Kidney (tissue), 14 donors: Measurements from ENCODE around the gene NECAB2. TPM values are rescaled to one million over a fixed set of nuclear protein-coding genes. Genes with fewer than 3 reads are reported as not detected.

Source experiments
- DNase-seq, 5 donors: peaks; one replicate each; pipeline ENCODE4 v3.0.0-alpha.2; 2013 to 2020
- FAIRE-seq: peaks from 2 replicates; lab custom pipeline; 2012; peaks lifted over from hg19 to GRCh38; lab: Jason Lieb, UNC
- H3K27ac ChIP-seq, 2 donors: one replicate each; pipeline ENCODE4 v1.7.0; 2013; ENCODE audit warnings: low read depth in 2 of 2, low read length in 2 of 2, inconsistent platforms in 1 of 2
- H3K27me3 ChIP-seq: one replicate; pipeline ENCODE4 v1.7.1; 2013; ENCODE audit warnings: low read length, inconsistent platforms; ENCODE audit not compliant: control insufficient read depth, insufficient read depth
- H3K36me3 ChIP-seq, 3 donors: one replicate each; pipeline versions ENCODE4 v1.7.0 to v1.7.1; 2013; ENCODE audit warnings: low read length in 3 of 3, control low read depth in 1 of 3, inconsistent platforms in 1 of 3; ENCODE audit not compliant: insufficient read depth in 3 of 3, control insufficient read depth in 2 of 3
- H3K4me1 ChIP-seq, 3 donors: one replicate each; pipeline versions ENCODE4 v1.7.0 to v1.7.1; 2013; ENCODE audit warnings: low read length in 3 of 3, inconsistent platforms in 1 of 3, low read depth in 1 of 3; ENCODE audit not compliant: control insufficient read depth in 2 of 3, insufficient read depth in 2 of 3
- H3K4me3 ChIP-seq, 3 donors: one replicate each; pipeline versions ENCODE4 v1.7.0 to v1.8.1; 2013; ENCODE audit warnings: low read length in 3 of 3, control low read depth in 1 of 3, inconsistent platforms in 1 of 3
- H3K9ac ChIP-seq, 3 donors: one replicate each; pipeline versions ENCODE4 v1.7.0 to v1.7.1; 2013; ENCODE audit warnings: low read length in 3 of 3, control low read depth in 1 of 3, inconsistent platforms in 1 of 3
- H3K9me3 ChIP-seq, 3 donors: one replicate each; pipeline versions ENCODE4 v1.7.0 to v1.7.1; 2013; ENCODE audit warnings: low read length in 3 of 3, control low read depth in 1 of 3, inconsistent platforms in 1 of 3; ENCODE audit not compliant: control insufficient read depth in 2 of 3, insufficient read depth in 1 of 3
- CTCF ChIP-seq: IDR thresholded peaks from 3 replicates; pipeline ENCODE4 v1.5.1; 2012; ENCODE audit warnings: mild to moderate bottlenecking, moderate library complexity, borderline replicate concordance; ENCODE audit not compliant: insufficient read depth; ENCODE audit errors: extremely low read depth
- intact Hi-C: fragments of 100-400 bp; cut with DNase I; formaldehyde crosslinking; loops from one replicate; pipeline ENCODE4 v1.11.1; 2022
- polyA plus RNA-seq: library from polyadenylated mRNA; stranded (reverse); fragments of 350-450 nt; fragmentation: Illumina TruSeq; extraction: RNeasy Lipid Tissue Mini Kit (QIAGEN cat#74804); gene quantifications from one replicate; pipeline ENCODE4 v1.2.3, GENCODE V29; 2014; ENCODE audit warnings: low read depth, low replicate concordance; ENCODE audit not compliant: insufficient read depth
- total RNA-seq: library from RNA; stranded (reverse); fragmentation: NEBNext Ultra II Directional; extraction: Animal tissue kit (Norgen Biotek cat#: 25700); gene quantifications from one replicate; pipeline ENCODE4 v1.2.1, GENCODE V29; 2021
- donor health status: control.
- donor health status: control.
- donor health status: control.
- donor health status: control.
- donor health status: control.
- donor health status: DM: yes; HTN: yes; CAD: no.
- donor health status: Normal renal cell carcinoma (clear cell type).

Gene NECAB2
- total and polyA plus RNA-seq, 2 donors from 2014 or later = 0.82 to 47.0 TPM

GRCh38 chr16:83995754-83996153, 27.7 kb downstream of the NECAB2 start:
- Histone ChIP-seq H3K27ac (no peak overlapping the region), H3K27me3 (no peaks in the 10 kb centered on the region), H3K9me3 (no peaks in the 10 kb centered on the region), H3K36me3 (no peaks in the 10 kb centered on the region), H3K9ac (no peak overlapping the region), H3K4me3 (no peak overlapping the region), H3K4me1 (peaks cover 0 to 6% (median 4%) of the 10 kb centered on the region in 3 donors)
- TF ChIP-seq CTCF = no peak
- no peak for FAIRE-seq
- DNase-seq = peak in 4 of 5 donors; percentile 88 to 91 (median 90)
- intact Hi-C loops = no loop called here

GRCh38 chr16:83996481-83997252, 28.6 kb downstream of the NECAB2 start:
- FAIRE-seq = no peak

GRCh38 chr16:83998091-83998490, 30.0 kb downstream of the NECAB2 start:
- Histone ChIP-seq H3K4me3 (no peak overlapping the region), H3K4me1 (peaks cover 0 to 6% (median under 1%) of the 10 kb centered on the region in 3 donors), H3K36me3 (no peaks in the 10 kb centered on the region), H3K9me3 (no peaks in the 10 kb centered on the region), H3K9ac (no peak overlapping the region), H3K27me3 (no peaks in the 10 kb centered on the region), H3K27ac (no peak overlapping the region)
- TF ChIP-seq CTCF = no peak
- intact Hi-C loops = no loop called here
- no peak for DNase-seq
- no peak for FAIRE-seq

More at GRCh38 chr16:83996481-83997252, 28.6 kb downstream of the NECAB2 start:
- no peak for TF ChIP-seq CTCF
- DNase-seq = no peak
- peaks cover 0 to 6% (median 4%) of the 10 kb centered on the region in 3 donors for H3K4me1 ChIP-seq
- no peak overlapping the region for H3K9ac ChIP-seq
- no peaks in the 10 kb centered on the region for H3K36me3 ChIP-seq
- H3K27ac ChIP-seq = no peak overlapping the region
- no peaks in the 10 kb centered on the region for H3K27me3 ChIP-seq
- H3K9me3 ChIP-seq = no peaks in the 10 kb centered on the region
- H3K4me3 ChIP-seq = no peak overlapping the region
- intact Hi-C loops = no loop called here
